DND-41 (cell line): ENCODE measurements around the gene MORN1.

Source experiments
- CTCF ChIP-seq: IDR thresholded peaks from 2 replicates; pipeline ENCODE4 v1.5.1; 2012; ENCODE audit warnings: borderline replicate concordance, low read length, moderate library complexity, mild to moderate bottlenecking; ENCODE audit not compliant: poor library complexity, severe bottlenecking; ENCODE audit errors: extremely low read depth
- EZH2 ChIP-seq: IDR thresholded peaks from 3 replicates; pipeline ENCODE4 v1.6.1; 2012; ENCODE audit warnings: borderline replicate concordance, low read depth, mild to moderate bottlenecking, moderate library complexity, low read length, inconsistent platforms; ENCODE audit not compliant: severe bottlenecking

GRCh38 chr1:2438641-2439040 is 47.3 kb upstream of the MORN1 start:
- no peak for TF ChIP-seq CTCF
- no peak for TF ChIP-seq EZH2
